ENCODE results near the gene PKIB.

Gene PKIB

DNA sequence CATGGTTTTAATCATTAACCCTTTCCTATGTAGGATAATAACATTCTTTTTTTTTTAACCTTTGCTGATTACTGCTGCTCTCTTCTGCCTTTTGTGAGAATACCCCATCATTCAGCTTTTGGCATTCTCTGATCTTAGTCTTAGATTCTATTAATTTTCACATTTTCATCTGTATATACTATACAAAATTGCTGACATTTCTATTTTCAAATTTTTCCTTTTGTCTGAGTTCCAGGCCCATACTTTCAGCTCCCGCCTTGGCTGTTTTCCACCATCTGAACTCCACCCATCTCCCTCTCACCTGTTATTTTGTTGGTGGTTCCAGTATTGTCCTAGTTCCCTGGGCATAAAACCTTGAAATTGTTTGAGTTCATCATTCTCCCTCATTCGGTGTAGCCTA, 59.2 kb downstream of the PKIB start:
- DNase-seq (ENCODE audit: low read depth) = no peak

DNA sequence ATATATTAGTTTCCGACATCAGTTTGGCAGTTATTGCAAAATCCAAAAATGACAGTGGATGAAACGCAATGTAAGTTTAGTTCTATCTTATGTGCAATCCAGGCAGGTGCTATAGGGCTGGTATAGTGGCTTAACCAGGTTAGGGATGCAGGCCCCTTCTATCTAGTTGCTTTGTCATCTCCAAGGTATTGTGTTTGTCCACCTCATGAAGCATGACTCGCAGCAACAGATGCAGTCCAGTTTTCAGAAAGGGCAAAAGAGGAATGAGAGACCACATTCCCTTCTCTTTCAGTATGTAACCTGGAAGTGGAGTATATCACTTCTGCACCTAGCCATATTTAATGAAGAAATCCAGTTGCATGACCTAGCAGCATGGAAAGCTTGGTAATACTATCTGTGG, 59.7 kb downstream of the PKIB start:
- no peak for DNase-seq (ENCODE audit: low read depth)

DNA sequence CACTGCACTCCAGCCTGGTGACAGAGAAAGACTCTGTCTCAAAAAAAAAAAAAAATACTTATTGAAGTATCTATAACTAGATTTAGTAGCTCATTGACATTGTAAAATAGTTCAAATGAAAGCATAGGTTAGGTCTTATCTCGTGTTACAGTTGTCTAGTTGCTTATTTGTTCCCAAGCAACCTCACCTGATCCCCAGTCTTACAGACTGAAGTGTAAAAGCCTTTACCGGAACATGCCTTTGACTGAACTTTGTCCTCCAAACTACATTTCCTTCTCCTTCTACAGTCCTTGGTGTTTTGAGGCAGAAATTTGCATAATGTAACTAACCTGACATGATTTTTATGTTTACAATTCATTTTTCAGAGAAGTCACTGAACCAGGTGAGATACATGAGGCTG, 61.0 kb downstream of the PKIB start:
- DNase-seq (ENCODE audit: low read depth) = no peak

DNA sequence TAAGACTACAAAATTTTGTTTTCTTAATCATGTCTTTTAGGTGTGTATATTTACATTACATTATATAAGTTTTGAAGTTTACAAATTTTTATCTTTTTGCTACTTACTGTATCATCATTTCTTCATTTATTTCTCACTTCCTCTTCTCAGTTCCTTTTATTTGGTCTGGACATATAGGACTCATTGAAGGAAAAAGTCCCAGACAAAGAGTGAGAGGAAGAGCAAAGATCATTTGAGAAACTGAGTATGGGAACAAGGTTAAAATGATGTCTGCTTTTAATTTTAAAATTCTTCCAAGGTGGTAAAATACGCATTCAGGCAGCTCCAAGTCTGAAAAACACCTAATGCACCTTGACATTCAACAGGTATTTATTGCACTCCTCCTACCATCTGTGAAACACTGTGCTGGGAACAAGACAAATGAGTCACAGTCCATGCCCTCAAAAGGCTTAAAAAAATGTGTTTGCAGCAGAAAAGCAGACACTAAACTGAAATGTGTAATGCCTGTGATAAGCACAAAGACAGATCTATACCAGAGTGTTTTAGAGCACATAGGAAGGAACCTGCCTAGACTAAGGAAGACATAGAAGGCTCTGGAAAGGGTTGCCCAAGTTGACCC, 63.2 kb downstream of the PKIB start:
- DNase-seq (ENCODE audit: low read depth) = no peak

DNA sequence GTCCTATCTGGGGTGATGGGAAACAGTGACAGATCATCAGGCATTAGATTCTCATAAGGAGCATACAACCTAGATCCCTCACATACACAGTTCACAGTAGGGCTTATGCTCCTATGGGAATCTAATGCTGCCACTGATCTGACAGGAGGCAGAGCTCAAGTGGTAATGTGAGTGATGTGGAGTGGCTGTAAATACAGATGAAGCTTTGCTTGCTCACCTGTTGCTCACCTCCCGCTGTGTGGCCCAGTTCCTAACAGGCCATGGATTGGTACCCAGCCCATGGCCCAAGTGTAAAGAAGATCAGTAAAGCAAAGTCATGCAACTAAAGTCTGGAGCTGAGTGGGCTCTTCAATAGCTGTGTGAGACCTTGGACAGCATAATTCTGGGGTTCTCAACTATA, 65.9 kb downstream of the PKIB start:
- no peak for DNase-seq (ENCODE audit: low read depth)

DNA sequence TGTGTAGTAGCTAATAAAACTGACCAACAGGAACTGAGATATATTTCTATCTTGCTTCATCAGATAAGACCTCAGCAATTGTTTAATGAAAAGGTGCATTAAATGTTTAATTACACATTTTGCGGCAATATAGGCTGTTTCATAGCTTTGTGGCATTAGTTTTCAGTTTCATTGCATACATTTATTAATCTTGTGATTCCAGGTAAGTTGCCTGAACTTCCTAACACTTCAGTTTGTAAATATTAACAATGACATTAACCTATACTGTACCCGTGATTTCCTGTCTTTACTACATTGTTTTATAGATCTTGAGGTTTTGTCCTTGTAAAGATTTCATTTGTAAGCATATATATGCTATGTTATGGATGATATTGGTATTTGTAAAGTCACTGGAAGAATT, 66.5 kb downstream of the PKIB start:
- no peak for DNase-seq (ENCODE audit: low read depth)

DNA sequence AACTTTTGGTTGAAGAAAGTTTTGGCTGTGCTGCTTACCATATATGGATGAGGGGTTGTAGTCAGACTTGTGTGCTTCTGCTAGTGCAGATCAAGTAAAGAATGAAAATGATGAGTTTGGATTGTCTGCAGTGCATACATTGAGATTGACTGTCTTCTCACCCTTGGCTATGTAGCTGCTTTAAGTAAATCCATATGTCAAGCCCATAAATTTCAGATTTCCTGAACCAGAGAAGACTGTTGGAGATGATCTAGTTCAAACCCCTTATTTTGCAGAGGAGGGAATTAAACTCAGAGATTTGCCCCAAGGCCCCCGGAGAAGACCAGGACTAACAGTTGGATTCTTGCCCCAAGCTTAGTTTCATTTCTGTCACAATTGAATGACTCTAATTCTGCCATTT, 67.2 kb downstream of the PKIB start:
- no peak for DNase-seq (ENCODE audit: low read depth)

DNA sequence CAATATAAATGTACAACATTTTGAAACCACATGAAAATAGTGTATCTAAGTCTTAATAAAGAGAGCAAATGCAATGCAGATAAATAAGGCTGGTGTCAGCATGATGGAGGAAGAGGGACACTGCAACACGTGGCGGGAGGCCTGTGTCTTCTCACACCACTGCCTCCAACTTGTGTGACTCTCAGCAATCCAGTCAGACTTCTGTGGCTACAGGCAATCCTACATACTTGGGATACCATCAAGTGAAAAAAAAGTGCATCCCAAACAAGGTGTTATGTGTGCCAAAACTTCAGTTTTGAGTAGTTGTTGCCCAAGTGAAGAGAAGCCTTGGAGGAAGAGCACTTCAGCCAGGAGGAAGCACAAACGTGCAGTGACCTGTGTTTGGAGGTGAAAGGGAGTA, 68.6 kb downstream of the PKIB start:
- DNase-seq (ENCODE audit: low read depth) = no peak

DNA sequence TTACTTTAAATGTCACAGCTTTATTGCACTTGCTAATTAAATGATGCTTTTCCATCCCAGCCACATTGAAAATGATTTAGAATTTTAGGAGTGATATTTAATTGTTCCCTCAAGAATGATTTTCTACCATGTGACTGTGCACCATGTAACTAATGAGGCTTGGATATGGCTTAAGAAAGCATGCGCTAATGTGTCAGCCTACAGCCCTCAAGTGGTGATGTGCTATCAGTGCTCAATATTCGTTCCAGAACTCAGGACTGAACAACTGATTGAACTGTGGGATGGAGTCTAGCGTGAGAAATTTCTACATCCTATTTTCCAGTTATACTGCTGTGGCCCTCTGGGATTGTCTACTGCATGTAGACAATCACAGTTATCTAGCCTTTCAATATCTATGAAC, 71.5 kb downstream of the PKIB start:
- no peak for DNase-seq (ENCODE audit: low read depth)

DNA sequence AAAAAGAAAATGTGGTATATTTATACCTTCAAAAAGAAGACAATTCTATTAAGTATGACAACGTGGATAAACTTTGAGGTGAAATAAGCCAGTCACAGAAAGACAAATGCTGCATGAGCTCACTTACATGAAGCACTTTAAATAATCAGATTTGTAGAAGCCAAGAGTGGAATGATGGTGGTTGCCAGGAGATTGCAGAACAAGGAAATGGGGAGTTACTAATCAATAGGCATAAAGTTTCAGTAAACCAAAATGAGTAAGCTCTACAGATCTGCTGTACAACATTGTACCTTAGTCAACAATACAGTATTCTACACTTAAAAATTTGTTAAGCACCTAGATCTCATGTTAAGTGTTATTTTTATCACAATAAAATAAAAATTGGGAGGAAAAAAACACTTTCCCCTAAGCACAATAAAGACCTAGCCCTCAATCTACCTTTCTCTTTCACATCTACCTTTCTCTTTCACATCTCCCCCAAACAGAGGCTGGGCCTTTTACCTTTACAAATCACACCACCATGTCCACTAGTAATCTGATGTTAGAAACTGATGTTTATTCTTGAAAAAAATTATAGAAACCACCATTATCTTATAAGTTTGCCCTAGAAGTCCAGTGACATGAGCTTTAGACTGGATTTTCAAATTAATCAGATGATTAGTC, 73.9 kb downstream of the PKIB start:
- DNase-seq (ENCODE audit: low read depth) = no peak

DNA sequence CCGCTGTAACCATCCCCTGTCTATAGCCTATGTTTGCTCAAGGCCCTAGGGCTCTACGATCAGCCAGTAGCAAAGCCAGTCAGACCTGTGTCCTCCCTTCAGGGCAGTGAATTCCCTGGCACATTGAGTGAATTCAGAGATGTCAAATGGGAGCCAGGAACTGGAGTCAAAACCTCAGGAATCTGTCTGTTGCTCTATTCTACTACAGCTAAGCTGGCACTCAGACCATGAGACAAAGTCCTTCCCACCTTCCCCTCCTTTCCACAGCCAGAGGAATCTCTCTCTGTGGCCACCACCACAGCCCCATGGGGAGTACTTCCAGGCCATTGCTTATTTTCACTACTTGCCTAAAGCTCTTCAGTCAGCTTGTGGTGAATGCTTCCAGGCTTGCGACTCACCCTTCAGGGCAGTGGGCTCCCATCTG, 82.0 kb downstream of the PKIB start:
- no peak for DNase-seq (ENCODE audit: low read depth)

DNA sequence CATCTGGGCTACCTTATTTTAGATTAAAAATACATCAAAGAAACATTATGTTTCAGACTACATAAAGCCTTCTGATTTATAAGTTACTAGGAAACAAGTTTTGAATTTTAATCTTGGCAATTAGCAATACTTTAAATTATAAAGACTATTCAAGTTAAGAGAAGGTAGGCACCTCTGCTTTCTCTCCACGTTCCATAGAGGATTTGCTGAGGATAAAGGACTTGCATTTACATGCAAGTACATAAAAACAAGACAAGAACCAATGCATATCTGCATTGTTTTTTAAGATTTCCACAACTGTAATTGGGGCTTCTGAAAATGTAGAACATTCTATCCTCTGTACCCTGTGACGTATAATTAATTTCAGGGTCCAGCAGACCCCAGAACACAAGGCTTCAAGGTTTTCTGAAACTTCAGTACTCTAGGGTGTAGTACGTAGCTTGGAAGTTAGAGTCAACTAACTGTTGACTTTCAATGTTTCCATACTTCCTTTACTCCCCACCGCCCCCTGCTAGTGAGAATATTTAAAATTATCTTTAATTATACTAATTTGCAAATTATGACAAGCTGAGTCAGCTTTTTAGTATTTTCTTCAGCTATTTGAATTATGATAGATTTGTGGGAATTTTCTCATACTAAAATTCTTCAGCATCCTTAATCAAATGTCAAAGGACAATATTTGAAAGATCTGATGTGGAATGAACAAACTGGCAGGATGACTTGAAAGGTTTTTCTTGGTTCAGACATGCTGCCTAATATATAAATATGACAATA, 82.8 kb downstream of the PKIB start:
- no peak for DNase-seq (ENCODE audit: low read depth)

DNA sequence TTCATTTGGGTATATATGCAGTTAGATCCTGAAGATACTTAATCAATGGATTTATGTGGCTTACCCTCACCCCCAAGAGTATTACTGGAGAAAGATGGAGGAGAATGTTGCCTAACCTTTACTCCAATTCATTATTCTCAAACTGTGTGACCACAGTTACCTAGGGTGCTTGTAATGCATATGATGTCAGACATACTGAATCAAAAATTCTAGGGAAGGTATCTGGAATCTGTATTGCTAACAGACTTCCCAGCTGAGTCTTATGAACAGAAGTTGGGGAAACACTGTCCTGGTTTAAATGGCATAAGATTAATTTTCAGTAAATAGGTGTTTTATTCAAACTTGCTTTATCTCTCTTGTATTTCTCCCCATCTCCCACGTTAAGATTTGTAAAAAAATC, 83.9 kb downstream of the PKIB start:
- DNase-seq (ENCODE audit: low read depth) = no peak

DNA sequence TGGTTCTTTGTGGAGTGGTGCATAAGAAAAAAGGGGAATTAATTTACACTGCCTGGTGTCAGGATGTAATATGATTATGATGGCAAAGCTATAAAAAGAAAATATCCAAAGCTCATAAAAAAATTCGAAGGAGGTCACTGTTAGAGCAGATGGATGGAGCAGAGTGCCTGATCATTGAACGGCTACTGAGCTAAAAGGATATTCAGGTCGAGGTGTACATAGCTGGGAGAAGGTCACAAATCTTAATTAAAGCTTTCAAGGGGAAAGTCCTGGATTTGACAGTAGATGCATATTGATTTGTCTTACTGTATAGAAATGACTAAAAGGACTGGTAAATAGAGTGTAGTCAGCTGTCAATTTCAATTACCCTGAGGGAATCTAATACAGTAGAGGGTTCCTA, 84.4 kb downstream of the PKIB start:
- no peak for DNase-seq (ENCODE audit: low read depth)

DNA sequence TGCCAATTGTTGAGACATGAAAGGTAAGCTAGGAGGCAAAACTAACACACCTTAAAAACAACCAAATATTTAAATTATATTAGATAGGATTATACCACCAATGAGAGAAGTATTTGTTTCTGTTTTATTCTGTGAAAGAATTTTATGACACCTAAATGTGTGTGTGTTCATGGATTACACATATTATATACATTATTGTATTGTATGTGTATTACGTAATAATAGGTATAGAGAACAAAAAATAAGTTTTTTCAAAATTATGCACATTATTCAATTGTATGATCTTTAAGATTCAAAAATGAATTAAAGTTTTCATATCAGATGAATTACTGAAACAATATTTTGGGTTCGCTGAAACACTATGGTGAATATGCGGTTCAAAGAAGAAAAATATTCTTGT, 85.0 kb downstream of the PKIB start:
- no peak for DNase-seq (ENCODE audit: low read depth)

DNA sequence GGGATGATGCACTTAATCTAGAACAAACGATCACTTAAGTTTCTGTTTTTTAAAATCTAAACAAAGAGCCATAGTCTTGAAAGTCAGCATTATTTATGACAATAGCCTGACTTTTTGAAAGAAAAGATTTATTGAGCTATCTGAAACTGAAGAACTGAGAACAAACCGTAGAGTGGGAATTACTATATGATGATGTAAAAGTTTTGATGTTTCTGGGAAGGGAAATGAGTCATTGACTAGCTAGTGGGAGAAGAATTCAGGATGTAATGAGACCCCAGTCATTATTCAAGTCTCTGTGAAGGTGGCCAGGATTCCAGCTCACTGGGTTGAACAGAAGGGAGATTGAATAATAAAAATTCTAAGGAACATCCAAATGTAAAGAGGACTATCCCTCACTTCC, 85.9 kb downstream of the PKIB start:
- no peak for DNase-seq (ENCODE audit: low read depth)

DNA sequence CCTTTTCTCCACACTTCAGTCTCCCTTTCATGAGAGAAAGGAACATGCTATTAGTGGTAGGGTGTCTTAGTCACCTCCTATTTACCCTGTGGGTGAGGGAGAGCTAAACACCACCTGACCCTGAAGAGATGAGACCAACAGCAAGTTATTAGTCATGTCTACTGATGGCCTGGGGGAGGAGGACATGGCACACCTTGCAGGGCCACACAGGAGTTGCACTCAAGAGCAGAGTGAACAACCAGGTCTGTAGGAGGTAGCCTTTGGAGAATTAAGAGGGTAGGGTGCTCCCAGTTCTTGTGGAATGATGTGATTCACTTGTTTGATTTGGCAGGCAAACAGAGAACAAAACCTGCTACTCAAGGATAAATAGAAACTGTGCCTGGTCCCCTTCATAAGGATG, 86.6 kb downstream of the PKIB start:
- DNase-seq (ENCODE audit: low read depth) = no peak

DNA sequence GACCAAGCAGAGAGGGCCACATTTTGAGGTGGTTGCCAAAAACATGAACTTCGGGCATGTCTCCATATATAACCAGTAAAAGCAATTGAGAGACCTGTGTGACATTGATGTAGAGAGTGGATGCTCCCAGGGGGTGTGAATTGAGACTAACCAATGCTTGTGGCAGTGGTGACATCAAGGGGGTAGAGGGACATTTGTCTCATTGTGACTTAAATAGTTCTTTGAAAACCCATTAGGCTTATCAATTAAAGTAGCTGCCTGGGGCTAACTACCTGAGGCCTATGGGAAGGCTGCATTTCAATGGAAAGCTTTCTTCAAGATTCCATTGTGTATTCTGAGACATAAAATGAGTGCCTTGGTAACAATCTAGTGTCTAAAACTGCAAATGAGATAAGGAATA, 87.3 kb downstream of the PKIB start:
- DNase-seq (ENCODE audit: low read depth) = no peak

DNA sequence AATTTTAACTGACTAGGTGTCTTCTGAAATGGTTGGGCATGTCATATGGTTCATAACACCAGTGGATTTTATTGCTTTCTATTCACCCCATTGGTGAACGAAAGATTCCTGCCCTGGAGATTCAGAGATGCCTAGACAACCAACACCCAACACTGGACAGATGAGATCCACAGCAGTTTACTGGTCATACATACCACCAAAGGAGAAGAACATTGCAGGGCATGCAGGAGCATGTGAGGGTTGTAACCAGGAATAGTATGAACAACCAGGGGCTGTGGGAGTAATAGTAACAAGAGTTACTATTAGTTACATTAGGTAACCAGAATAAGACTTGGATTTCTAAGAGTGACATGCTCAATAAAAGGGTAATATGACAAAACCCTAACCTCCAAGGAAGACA, 91.5 kb downstream of the PKIB start:
- no peak for DNase-seq (ENCODE audit: low read depth)

DNA sequence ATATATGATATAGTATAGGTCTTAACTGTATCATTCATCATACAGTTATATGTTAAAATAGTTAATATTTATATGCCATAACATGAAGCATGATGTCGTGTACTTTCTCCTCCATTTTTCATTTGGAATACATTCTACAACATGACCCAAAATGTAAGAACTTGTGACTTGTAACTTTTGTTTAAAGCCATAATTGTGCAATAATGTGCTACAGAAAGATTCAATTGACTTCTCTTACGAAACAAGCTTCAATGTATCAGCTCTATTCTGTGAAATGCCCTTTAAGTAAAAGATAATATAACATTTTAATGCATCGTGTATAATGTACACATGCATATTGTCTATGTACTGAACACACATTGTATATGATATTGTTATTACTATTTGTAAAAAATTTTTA, 92.6 kb downstream of the PKIB start:
- DNase-seq (ENCODE audit: low read depth) = no peak

DNA sequence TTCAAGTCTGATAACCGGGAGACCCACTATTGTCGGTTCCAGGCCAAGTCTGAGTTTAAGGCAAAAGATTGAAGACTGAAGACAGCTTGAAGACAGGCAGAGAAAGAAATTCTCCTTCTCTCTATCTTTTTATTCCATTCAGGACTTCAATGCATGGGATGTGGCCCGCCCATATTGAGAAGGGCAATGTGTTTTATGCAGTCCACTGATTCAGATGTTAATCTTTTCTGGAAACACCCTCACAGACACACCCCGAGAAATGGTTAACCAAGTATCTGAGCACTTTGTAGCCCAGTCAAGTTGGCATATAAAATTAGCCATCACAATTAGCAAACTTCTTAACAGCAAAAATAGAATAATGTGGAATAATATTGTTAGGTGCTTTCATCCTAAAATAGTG, 93.9 kb downstream of the PKIB start:
- DNase-seq (ENCODE audit: low read depth) = no peak

DNA sequence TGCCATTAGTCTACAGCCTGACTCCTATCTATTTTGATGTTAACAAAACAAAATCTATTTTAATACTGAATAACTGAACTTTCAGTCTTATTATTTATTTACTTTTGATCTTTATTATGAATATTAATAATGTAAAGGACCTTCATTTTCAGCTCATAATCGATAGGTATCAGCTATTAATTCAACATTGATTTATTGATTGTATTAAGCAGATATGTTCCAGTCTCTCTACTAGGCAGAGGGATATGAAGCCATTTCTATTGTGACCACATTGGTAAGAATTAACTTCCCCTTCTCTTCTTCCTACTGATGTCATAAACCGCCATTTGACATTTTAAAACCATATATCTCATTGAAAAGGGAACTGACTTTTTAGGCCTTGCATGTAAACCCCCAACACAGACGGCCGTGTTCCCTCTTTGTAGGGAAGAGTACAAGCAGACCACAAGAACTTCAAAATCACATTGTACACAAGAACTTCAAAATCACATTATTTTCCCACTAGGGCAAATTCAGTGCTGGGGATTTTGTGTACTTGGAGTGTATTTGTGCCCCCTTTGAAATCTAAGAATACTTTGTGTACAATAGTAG, 99.8 kb downstream of the PKIB start:
- DNase-seq (ENCODE audit: low read depth) = no peak

DNA sequence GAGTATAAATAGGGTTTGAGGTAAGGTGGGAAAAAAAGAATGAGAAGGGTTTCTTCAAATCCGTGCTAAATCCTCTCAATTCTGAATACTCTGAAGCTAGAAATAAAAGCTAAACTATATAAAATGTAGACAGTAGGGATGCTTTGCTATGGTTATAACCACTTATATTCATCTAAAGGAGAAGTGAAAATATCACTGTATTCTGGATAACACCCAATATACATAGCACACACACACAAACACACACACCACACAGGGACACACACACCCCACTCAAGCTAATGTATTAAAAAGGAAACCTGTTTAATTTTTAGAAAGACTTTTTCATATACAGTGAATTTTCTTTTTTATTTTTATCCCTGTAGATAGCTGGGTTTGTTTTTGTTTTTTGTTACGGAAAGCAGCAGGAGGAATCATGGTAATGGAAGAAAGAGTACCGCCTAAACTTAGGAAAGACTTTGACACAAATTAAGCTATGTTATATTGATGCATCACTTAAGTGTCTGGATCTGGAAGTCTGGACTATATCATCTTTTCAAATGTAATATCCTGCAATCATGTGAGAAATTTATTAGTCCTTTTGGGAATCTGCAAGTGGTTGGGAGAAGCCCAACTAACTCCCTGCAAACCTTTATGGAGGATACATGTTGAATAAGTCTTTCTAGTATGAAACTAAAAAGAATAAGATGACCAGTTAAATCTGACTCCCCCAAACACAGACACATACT, 100.9 kb downstream of the PKIB start:
- DNase-seq (ENCODE audit: low read depth) = no peak

Measured in stimulated activated CD4-positive, alpha-beta T cell treated with anti-CD3 and anti-CD28 coated beads, Interleukin-2, amount 100 ng/mL, for 4 hours (primary cell).